ENCODE data around the gene SLCO2B1.

The SLCO2B1 gene

DNA sequence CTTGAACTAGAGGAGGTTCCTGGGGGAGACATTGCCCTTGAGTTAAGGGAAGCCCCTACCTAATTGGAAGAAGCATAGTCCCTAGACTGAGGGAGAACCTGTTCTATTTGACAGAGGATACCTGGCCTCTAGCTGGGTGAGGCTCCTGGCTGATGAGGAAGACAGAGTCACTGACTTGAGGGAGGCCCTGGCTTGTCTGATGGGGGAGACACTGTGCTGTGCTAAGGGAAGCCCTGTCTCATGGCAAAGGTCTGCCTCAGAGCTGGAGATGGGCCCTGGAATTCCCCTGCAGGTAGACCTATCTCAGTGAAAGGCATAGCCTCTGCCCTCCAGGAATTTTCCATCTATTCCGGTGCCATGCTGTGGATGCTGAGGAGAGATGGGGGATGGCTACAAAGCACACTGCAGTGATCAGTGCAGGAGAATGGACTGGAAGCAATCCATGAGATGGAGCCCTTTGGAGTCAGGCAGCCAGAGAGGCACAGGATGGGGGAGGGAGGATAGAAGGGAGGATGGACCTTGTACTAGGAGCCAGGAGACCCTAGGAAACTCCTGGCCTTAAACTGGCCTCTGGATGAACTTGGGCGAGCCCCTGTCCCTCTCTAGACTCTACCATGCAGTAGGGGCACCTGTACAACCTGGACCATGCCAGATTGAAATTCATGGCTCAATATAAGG is 39.9 kb downstream of the SLCO2B1 start:
- ChIA-PET POLR2A (interaction anchor here (0.5 kb wide), 1 partner anchor 439 kb away, joined by 3 read pairs; no protein-coding TSS in a partner anchor), CTCF (interaction anchor here (0.5 to 1.2 kb wide), 4 partner anchors 14 to 597 kb away, joined by 3 to 5 read pairs (median 4); no protein-coding TSS in a partner anchor)
- Histone ChIP-seq H3K4me1 (ENCODE audit: control insufficient read depth, insufficient read depth, low read length) (no peaks in the 10 kb centered on the region), H3K27ac (ENCODE audit: extremely low read depth, low read depth, low read length) (no peak overlapping the region), H3K4me3 (ENCODE audit: low read depth, low read length) (no peak overlapping the region), H3K36me3 (ENCODE audit: control insufficient read depth in 2 of 2, insufficient read depth in 1 of 2, low read length in 2 of 2) (no peaks in the 10 kb centered on the region), H3K9me3 (ENCODE audit: control insufficient read depth, insufficient read depth, low read depth, low read length) (no peaks in the 10 kb centered on the region)
- TF ChIP-seq KLF16 (tag by site-specific recombination; IDR thresholded peaks at IDR 0.05): no peak
- no peak for TF ChIP-seq ZNF112 (tag by site-specific recombination; IDR thresholded peaks at IDR 0.05)
- no peak for TF ChIP-seq ZBTB1 (tag by site-specific recombination; IDR thresholded peaks at IDR 0.05)
- no peak for TF ChIP-seq ZNF629 (tag by site-specific recombination; IDR thresholded peaks at IDR 0.05)
- TF ChIP-seq ZNF76 (tag by site-specific recombination; IDR thresholded peaks at IDR 0.05; ENCODE audit: borderline replicate concordance, low read depth): no peak
- TF ChIP-seq ZFP41 (tag by site-specific recombination; IDR thresholded peaks at IDR 0.05; ENCODE audit: borderline replicate concordance): no peak
- TF ChIP-seq, protein P1, sequence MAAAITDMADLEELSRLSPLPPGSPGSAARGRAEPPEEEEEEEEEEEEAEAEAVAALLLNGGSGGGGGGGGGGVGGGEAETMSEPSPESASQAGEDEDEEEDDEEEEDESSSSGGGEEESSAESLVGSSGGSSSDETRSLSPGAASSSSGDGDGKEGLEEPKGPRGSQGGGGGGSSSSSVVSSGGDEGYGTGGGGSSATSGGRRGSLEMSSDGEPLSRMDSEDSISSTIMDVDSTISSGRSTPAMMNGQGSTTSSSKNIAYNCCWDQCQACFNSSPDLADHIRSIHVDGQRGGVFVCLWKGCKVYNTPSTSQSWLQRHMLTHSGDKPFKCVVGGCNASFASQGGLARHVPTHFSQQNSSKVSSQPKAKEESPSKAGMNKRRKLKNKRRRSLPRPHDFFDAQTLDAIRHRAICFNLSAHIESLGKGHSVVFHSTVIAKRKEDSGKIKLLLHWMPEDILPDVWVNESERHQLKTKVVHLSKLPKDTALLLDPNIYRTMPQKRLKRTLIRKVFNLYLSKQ (tag by site-specific recombination; IDR thresholded peaks at IDR 0.05; ENCODE audit: borderline replicate concordance): no peak
- TF ChIP-seq, protein P2, sequence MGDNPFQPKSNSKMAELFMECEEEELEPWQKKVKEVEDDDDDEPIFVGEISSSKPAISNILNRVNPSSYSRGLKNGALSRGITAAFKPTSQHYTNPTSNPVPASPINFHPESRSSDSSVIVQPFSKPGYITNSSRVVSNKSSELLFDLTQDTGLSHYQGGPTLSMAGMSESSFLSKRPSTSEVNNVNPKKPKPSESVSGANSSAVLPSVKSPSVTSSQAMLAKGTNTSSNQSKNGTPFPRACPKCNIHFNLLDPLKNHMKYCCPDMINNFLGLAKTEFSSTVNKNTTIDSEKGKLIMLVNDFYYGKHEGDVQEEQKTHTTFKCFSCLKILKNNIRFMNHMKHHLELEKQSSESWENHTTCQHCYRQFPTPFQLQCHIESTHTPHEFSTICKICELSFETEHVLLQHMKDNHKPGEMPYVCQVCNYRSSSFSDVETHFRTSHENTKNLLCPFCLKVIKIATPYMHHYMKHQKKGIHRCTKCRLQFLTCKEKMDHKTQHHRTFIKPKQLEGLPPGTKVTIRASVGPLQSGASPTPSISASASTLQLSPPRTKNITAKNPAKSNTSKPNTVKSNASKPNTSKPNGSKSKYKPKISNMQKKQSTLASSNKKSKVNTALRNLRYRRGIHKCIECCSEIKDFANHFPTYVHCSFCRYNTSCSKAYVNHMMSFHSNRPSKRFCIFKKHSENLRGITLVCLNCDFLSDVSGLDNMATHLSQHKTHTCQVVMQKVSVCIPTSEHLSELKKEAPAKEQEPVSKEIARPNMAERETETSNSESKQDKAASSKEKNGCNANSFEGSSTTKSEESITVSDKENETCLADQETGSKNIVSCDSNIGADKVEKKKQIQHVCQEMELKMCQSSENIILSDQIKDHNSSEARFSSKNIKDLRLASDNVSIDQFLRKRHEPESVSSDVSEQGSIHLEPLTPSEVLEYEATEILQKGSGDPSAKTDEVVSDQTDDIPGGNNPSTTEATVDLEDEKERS (tag by site-specific recombination; IDR thresholded peaks at IDR 0.05): no peak
- TF ChIP-seq ZBTB8A (tag by site-specific recombination; IDR thresholded peaks at IDR 0.05): no peak
- TF ChIP-seq ZNF830 (tag by site-specific recombination; IDR thresholded peaks at IDR 0.05; ENCODE audit: low read depth): no peak
- no peak for TF ChIP-seq ZNF549 (tag by site-specific recombination; IDR thresholded peaks at IDR 0.05)
- TF ChIP-seq, protein P3, sequence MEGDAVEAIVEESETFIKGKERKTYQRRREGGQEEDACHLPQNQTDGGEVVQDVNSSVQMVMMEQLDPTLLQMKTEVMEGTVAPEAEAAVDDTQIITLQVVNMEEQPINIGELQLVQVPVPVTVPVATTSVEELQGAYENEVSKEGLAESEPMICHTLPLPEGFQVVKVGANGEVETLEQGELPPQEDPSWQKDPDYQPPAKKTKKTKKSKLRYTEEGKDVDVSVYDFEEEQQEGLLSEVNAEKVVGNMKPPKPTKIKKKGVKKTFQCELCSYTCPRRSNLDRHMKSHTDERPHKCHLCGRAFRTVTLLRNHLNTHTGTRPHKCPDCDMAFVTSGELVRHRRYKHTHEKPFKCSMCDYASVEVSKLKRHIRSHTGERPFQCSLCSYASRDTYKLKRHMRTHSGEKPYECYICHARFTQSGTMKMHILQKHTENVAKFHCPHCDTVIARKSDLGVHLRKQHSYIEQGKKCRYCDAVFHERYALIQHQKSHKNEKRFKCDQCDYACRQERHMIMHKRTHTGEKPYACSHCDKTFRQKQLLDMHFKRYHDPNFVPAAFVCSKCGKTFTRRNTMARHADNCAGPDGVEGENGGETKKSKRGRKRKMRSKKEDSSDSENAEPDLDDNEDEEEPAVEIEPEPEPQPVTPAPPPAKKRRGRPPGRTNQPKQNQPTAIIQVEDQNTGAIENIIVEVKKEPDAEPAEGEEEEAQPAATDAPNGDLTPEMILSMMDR (tag by site-specific recombination; IDR thresholded peaks at IDR 0.05): no peak
- TF ChIP-seq ZBTB48 (tag by site-specific recombination; IDR thresholded peaks at IDR 0.05): no peak
- no peak for TF ChIP-seq ZNF211 (tag by site-specific recombination; IDR thresholded peaks at IDR 0.05; ENCODE audit: low read depth)
- TF ChIP-seq MYNN (tag by site-specific recombination; IDR thresholded peaks at IDR 0.05; ENCODE audit: borderline replicate concordance): no peak
- no peak for TF ChIP-seq GFI1B (tag by site-specific recombination; IDR thresholded peaks at IDR 0.05)
- no peak for TF ChIP-seq ZBTB21 (tag by site-specific recombination; IDR thresholded peaks at IDR 0.05)
- TF ChIP-seq ZNF530 (tag by site-specific recombination; IDR thresholded peaks at IDR 0.05; ENCODE audit: low read depth): no peak
- no peak for TF ChIP-seq ZNF623 (tag by site-specific recombination; IDR thresholded peaks at IDR 0.05)

DNA sequence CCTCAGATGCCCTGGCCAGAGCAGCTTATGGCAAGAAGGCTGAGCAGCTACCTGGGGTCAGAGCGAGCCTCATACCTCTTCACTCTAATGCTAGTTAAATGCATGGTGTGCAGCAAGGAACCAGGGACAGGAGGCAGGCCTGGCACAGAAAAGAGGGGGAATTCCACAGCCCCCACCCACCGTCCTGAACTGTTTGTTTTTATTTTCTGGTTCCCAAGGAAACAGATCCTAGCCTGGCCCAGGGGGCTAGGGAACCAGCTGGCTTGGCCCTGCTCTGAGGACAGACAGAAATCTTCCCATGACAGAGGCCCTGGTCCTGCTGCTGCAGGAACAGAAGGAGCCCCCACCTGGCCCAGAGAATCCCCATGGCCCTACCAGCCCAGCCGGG is 40.4 kb downstream of the SLCO2B1 start:
- H3K27ac ChIP-seq (ENCODE audit: extremely low read depth, low read depth, low read length): no peak overlapping the region
- no peaks in the 10 kb centered on the region for H3K4me1 ChIP-seq (ENCODE audit: control insufficient read depth, insufficient read depth, low read length)
- ChIA-PET POLR2A (interaction anchor here (0.5 kb wide), 1 partner anchor 439 kb away, joined by 3 read pairs; no protein-coding TSS in a partner anchor), CTCF (interaction anchor here (1.1 to 1.4 kb wide), 3 partner anchors 14 to 47 kb away, joined by 3 to 5 read pairs (median 3); no protein-coding TSS in a partner anchor)
- H3K36me3 ChIP-seq (ENCODE audit: control insufficient read depth in 2 of 2, insufficient read depth in 1 of 2, low read length in 2 of 2): no peaks in the 10 kb centered on the region
- H3K4me3 ChIP-seq (ENCODE audit: low read depth, low read length): no peak overlapping the region
- no peaks in the 10 kb centered on the region for H3K9me3 ChIP-seq (ENCODE audit: control insufficient read depth, insufficient read depth, low read depth, low read length)
- TF ChIP-seq ZNF610 (tag by site-specific recombination; IDR thresholded peaks at IDR 0.05; ENCODE audit: borderline replicate concordance) (no peak), ZNF626 (tag by site-specific recombination; IDR thresholded peaks at IDR 0.05) (no peak), ZNF473 (tag by site-specific recombination; IDR thresholded peaks at IDR 0.05) (no peak), YY1 (tag by site-specific recombination; IDR thresholded peaks at IDR 0.05) (no peak), ZBTB1 (tag by site-specific recombination; IDR thresholded peaks at IDR 0.05) (no peak), KLF9 (tag by site-specific recombination; IDR thresholded peaks at IDR 0.05; ENCODE audit: low read depth) (no peak)
- TF ChIP-seq, protein P4, sequence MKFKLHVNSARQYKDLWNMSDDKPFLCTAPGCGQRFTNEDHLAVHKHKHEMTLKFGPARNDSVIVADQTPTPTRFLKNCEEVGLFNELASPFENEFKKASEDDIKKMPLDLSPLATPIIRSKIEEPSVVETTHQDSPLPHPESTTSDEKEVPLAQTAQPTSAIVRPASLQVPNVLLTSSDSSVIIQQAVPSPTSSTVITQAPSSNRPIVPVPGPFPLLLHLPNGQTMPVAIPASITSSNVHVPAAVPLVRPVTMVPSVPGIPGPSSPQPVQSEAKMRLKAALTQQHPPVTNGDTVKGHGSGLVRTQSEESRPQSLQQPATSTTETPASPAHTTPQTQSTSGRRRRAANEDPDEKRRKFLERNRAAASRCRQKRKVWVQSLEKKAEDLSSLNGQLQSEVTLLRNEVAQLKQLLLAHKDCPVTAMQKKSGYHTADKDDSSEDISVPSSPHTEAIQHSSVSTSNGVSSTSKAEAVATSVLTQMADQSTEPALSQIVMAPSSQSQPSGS (tag by site-specific recombination; IDR thresholded peaks at IDR 0.05; ENCODE audit: low read depth): no peak
- TF ChIP-seq, protein P5, sequence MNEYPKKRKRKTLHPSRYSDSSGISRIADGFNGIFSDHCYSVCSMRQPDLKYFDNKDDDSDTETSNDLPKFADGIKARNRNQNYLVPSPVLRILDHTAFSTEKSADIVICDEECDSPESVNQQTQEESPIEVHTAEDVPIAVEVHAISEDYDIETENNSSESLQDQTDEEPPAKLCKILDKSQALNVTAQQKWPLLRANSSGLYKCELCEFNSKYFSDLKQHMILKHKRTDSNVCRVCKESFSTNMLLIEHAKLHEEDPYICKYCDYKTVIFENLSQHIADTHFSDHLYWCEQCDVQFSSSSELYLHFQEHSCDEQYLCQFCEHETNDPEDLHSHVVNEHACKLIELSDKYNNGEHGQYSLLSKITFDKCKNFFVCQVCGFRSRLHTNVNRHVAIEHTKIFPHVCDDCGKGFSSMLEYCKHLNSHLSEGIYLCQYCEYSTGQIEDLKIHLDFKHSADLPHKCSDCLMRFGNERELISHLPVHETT (tag by site-specific recombination; IDR thresholded peaks at IDR 0.05): no peak

Data from HEK293 (cell line).